Suprapubic skin (tissue), 4 donors: Measurements from ENCODE around the gene CAAP1. TPM values are rescaled to one million over a fixed set of nuclear protein-coding genes. Genes with fewer than 3 reads are reported as not detected.
"Not testable (repeated sequence)": the region's sequence is repeated elsewhere in the genome, so short reads cannot be mapped to it uniquely, and the experiment has no call there.

Experiments used
- DNase-seq, 2 donors: peaks; one replicate each; pipeline ENCODE4 v3.0.0-alpha.2; 2019; ENCODE audit warnings: low spot score in 2 of 2
- H3K27ac ChIP-seq: fragments of 200-600 bp; sonication (generic); one replicate; pipeline ENCODE4 v1.5.1; 2019
- H3K27me3 ChIP-seq: fragments of 200-600 bp; sonication (generic); one replicate; pipeline ENCODE4 v1.5.1; 2019
- H3K36me3 ChIP-seq: fragments of 200-600 bp; sonication (generic); one replicate; pipeline ENCODE4 v1.5.1; 2019
- H3K4me1 ChIP-seq: fragments of 200-600 bp; sonication (generic); one replicate; pipeline ENCODE4 v1.5.1; 2019
- H3K4me3 ChIP-seq: fragments of 200-600 bp; sonication (generic); one replicate; pipeline ENCODE4 v1.5.1; 2019; ENCODE audit warnings: mild to moderate bottlenecking
- H3K9me3 ChIP-seq: fragments of 200-600 bp; sonication (generic); one replicate; pipeline ENCODE4 v1.5.1; 2019
- EP300 ChIP-seq: sonication (generic); formaldehyde crosslinking; IDR thresholded peaks from one replicate; pipeline ENCODE4 v1.6.1; 2017; ENCODE audit warnings: antibody characterized with exemption
- POLR2A ChIP-seq, 2 donors: fragments of 450-650 bp; IDR thresholded peaks; one replicate each; pipeline ENCODE4 v1.6.1; 2017; ENCODE audit warnings: antibody characterized with exemption in 2 of 2, mild to moderate bottlenecking in 2 of 2, moderate library complexity in 2 of 2
- POLR2AphosphoS5 ChIP-seq, 3 donors: sonication (generic); formaldehyde crosslinking; IDR thresholded peaks; one replicate each; pipeline ENCODE4 v1.6.1; 2017; ENCODE audit warnings: antibody characterized with exemption in 3 of 3
- WGBS: methylation state at CpG from one replicate; pipeline ENCODE4 v1.1.5; 2018; 5-methylcytosine and 5-hydroxymethylcytosine counted together
- total RNA-seq, 4 donors: library from RNA; depleted of rRNA; stranded (reverse); fragments of >200 nt; gene quantifications; one replicate each; pipeline ENCODE4 v1.1.0, GENCODE V29; 2016
- TF ChIP-seq, protein P1 (sequence below), 2 donors: fragments of 200-600 bp in 1 of 2; fragments of 450-650 bp in 1 of 2; sonication (generic) in 1 of 2; IDR thresholded peaks; one replicate each; pipeline ENCODE4 v1.5.1; 2016 to 2019; ENCODE audit warnings: antibody characterized with exemption in 2 of 2, mild to moderate bottlenecking in 1 of 2, moderate library complexity in 1 of 2

Gene CAAP1
- total RNA-seq, 4 donors from 2014 or later: 17.8 to 22.2 (median 20.9) TPM

DNA sequence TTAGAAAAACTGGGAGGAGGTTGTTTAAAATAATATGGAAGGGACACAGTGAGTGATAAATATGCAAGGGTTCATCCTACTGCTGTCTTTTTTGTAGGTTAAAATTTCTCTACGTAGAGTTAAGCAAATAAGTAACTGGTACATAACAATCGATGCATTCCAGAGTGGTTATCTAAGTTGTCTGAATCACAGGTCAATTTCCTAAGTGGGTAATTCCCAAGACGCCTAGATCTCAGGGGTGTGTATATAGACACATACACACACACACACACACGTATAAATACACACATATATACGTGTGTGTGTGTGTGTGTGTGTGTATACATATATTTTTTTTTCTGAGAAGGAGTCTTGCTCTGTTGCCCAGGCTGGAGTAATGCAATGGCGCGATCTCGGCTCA, 22.3 kb downstream of the CAAP1 start:
- no peak overlapping the region for H3K4me3 ChIP-seq
- H3K9me3 ChIP-seq: no peaks in the 10 kb centered on the region
- WGBS: 86% methylated on average over 8 of the region's 8 CpGs
- TF ChIP-seq, protein P1, sequence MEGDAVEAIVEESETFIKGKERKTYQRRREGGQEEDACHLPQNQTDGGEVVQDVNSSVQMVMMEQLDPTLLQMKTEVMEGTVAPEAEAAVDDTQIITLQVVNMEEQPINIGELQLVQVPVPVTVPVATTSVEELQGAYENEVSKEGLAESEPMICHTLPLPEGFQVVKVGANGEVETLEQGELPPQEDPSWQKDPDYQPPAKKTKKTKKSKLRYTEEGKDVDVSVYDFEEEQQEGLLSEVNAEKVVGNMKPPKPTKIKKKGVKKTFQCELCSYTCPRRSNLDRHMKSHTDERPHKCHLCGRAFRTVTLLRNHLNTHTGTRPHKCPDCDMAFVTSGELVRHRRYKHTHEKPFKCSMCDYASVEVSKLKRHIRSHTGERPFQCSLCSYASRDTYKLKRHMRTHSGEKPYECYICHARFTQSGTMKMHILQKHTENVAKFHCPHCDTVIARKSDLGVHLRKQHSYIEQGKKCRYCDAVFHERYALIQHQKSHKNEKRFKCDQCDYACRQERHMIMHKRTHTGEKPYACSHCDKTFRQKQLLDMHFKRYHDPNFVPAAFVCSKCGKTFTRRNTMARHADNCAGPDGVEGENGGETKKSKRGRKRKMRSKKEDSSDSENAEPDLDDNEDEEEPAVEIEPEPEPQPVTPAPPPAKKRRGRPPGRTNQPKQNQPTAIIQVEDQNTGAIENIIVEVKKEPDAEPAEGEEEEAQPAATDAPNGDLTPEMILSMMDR (IDR thresholded peaks at IDR 0.05): no peak
- no peak for TF ChIP-seq POLR2A (IDR thresholded peaks at IDR 0.05)
- no peak for TF ChIP-seq EP300
- no peak for TF ChIP-seq POLR2AphosphoS5 (IDR thresholded peaks at IDR 0.05)
- H3K36me3 ChIP-seq: peaks cover 21% of the 10 kb centered on the region
- no peak overlapping the region for H3K27ac ChIP-seq
- no peaks in the 10 kb centered on the region for H3K4me1 ChIP-seq
- H3K27me3 ChIP-seq: no peaks in the 10 kb centered on the region
- DNase-seq: no peak

DNA sequence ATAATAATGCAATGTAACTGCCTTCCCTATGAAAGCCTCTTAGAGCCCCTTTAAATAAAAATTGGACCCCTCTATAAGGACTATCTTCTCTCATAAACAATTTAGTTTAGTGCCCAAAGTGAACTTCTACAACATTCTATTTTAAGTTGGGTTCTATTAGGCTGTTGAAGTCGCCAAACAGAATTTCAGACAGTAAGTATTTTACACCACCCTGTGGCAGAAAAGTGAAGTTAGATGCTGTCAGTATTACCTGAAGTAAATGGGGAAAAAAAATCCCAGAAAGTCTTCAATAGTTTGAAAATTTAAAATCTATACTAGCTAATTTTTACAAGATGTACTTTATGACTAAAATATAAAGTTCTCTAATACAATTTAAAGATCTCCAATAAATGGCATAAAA, 29.5 kb downstream of the CAAP1 start:
- no peak for TF ChIP-seq POLR2AphosphoS5 (IDR thresholded peaks at IDR 0.05)
- TF ChIP-seq, protein P1 (IDR thresholded peaks at IDR 0.05): peak in 1 of 2 donors; percentile 16
- no peak for TF ChIP-seq EP300
- Histone ChIP-seq H3K36me3 (peaks cover 31% of the 10 kb centered on the region), H3K4me1 (no peaks in the 10 kb centered on the region), H3K9me3 (no peaks in the 10 kb centered on the region), H3K4me3 (no peak overlapping the region), H3K27ac (no peak overlapping the region), H3K27me3 (no peaks in the 10 kb centered on the region)
- DNase-seq: no peak
- 25% methylated on average over 1 of the region's 1 CpG for WGBS

DNA sequence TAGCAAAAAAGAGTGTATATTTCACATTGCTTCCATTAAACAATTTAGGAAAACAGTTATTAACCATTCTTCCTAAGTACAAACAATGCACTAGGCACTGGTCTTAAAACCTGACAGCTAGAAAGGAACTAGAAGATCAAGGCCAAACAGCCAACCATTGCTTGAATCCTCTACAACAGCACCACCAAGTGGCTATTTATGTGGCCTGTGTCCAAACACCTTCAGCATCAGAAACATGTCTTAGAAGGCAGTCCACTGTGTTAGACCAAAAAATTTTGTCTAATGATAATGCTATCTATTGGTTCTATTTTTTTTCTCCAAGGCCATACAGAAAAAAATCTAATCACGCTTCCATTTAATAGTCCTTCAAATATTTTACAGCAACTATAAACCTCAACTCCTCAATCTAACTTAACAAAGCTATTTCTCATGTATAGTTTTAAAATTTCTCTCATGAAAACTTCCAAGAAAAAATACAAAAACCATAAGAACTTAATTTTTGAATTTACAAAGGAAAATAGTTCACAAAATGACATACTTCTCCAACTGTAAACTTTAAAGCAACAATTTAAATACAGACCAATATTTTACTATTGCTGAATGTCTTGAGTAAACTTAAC, 36.1 kb downstream of the CAAP1 start:
- no peaks in the 10 kb centered on the region for H3K9me3 ChIP-seq
- TF ChIP-seq POLR2AphosphoS5 (IDR thresholded peaks at IDR 0.05): no peak
- TF ChIP-seq, protein P1 (IDR thresholded peaks at IDR 0.05): peak in 1 of 2 donors; percentile 20
- no peak for DNase-seq
- WGBS: 88% methylated on average over 1 of the region's 1 CpG
- no peak overlapping the region for H3K27ac ChIP-seq
- no peak overlapping the region for H3K4me3 ChIP-seq
- no peaks in the 10 kb centered on the region for H3K4me1 ChIP-seq
- H3K36me3 ChIP-seq: peaks cover 54% of the 10 kb centered on the region
- H3K27me3 ChIP-seq: no peaks in the 10 kb centered on the region

DNA sequence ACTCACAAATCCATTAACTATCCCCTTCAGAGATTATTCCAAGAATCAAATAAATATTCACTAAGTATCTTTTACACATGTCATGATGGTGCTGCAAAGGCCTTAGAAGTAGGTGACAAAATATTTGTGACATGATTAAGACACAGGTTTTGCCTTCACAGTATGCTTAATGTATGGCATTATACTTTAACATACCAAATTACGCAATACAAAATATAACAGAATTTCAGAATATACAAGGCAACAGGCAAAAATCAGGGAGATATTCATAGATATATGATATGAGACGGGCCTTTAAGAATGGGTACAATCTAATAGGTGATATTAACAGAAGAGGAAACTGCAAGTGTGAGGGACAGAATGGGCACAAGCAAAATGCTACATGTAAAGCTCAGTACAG, 41.6 kb downstream of the CAAP1 start:
- TF ChIP-seq POLR2AphosphoS5 (IDR thresholded peaks at IDR 0.05): no peak
- no peak for TF ChIP-seq POLR2A (IDR thresholded peaks at IDR 0.05)
- no peak for TF ChIP-seq EP300
- TF ChIP-seq, protein P1 (IDR thresholded peaks at IDR 0.05): no peak
- Histone ChIP-seq H3K27ac (no peak overlapping the region), H3K4me1 (no peaks in the 10 kb centered on the region), H3K4me3 (no peak overlapping the region), H3K9me3 (no peaks in the 10 kb centered on the region), H3K27me3 (no peaks in the 10 kb centered on the region), H3K36me3 (peaks cover 50% of the 10 kb centered on the region)
- WGBS: 74% methylated on average over 2 of the region's 2 CpGs
- no peak for DNase-seq

DNA sequence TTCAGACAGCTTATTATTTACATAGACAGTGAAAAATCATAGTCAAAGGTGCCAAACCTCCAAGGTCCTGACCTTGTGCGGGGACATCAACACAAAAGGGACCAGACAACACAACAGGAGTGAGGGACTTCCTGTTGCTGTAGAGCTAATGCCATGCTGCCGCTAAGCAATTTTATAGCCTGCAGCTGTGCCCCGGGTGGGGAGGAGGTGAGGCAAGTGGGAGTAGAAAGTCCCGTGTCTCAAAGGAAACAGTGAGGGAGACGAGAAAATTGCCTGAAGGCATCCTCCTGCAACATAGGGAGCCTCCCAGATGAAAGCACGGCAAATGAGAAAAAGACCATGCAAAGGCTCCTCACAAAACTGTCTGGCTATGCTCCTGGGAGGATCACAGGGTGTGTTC, 58.8 kb downstream of the CAAP1 start:
- H3K9me3 ChIP-seq: no peaks in the 10 kb centered on the region
- H3K36me3 ChIP-seq: no peaks in the 10 kb centered on the region
- no peaks in the 10 kb centered on the region for H3K27me3 ChIP-seq
- no peaks in the 10 kb centered on the region for H3K4me1 ChIP-seq
- H3K4me3 ChIP-seq: no peak overlapping the region
- no peak for DNase-seq
- no peak overlapping the region for H3K27ac ChIP-seq
- TF ChIP-seq POLR2A (IDR thresholded peaks at IDR 0.05): no peak
- TF ChIP-seq POLR2AphosphoS5 (IDR thresholded peaks at IDR 0.05): no peak
- TF ChIP-seq EP300: no peak
- TF ChIP-seq, protein P1 (IDR thresholded peaks at IDR 0.05): no peak
- WGBS: 14% methylated on average over 6 of the region's 6 CpGs

DNA sequence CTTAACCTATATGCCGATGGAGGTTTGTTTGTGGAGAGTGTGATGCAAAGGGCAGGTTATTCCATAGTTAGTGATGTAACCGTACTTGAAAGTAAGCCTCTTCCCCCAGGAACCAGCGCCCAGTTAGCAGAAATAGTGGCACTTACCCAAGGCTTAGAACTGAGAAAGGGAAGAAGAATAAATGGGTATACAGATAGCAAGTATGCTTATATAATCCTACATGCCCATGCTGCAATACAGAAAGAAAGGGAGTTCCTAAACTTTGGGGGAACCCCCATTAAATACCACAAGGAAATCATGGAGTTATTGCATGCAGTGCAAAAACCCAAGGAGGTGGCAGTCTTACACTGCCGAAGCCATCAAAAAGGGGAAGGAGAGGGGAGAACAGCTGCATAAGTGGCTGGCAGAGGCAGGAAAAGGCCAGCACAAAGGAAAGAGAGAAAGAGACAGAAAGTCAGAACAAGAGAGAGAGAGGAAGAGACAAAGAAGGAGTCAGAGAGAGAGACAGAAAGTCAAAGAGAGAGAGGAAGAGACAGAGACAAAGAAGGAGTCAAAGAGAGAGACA, 64.1 kb downstream of the CAAP1 start:
- not testable (repeated sequence) for H3K27ac ChIP-seq, H3K4me1 ChIP-seq, H3K9me3 ChIP-seq, H3K36me3 ChIP-seq, H3K4me3 ChIP-seq, H3K27me3 ChIP-seq, DNase-seq
- 86% methylated on average over 4 of the region's 4 CpGs for WGBS
